NB4 (cell line): ENCODE measurements around the gene LENEP.
"Not testable (repeated sequence)": the region's sequence is repeated elsewhere in the genome, so short reads cannot be mapped to it uniquely, and the experiment has no call there.

ENCODE experiments used
- DNase-seq: peaks from one replicate; pipeline ENCODE4 v3.0.0; 2010; ENCODE audit warnings: low read depth
- H3K4me3 ChIP-seq: one replicate; pipeline ENCODE4 v1.5.1; 2011; ENCODE audit warnings: mild to moderate bottlenecking, low read depth, low read length, moderate library complexity
- MYC ChIP-seq: IDR thresholded peaks from 2 replicates; pipeline ENCODE4 v1.6.1; 2011; ENCODE audit warnings: low read depth, low read length
- POLR2A ChIP-seq: IDR thresholded peaks from 2 replicates; pipeline ENCODE4 v1.6.1; 2011; ENCODE audit warnings: mild to moderate bottlenecking; ENCODE audit not compliant: insufficient read length; ENCODE audit errors: extremely low read depth
- TF ChIP-seq, protein P1 (sequence below): IDR thresholded peaks from one replicate; pipeline ENCODE4 v1.5.1; 2012; ENCODE audit warnings: low read depth, low read length
- TF ChIP-seq, protein P2 (sequence below): IDR thresholded peaks from 2 replicates; pipeline ENCODE4 v1.6.1; 2011; ENCODE audit warnings: low read depth, low read length

The LENEP gene

DNA sequence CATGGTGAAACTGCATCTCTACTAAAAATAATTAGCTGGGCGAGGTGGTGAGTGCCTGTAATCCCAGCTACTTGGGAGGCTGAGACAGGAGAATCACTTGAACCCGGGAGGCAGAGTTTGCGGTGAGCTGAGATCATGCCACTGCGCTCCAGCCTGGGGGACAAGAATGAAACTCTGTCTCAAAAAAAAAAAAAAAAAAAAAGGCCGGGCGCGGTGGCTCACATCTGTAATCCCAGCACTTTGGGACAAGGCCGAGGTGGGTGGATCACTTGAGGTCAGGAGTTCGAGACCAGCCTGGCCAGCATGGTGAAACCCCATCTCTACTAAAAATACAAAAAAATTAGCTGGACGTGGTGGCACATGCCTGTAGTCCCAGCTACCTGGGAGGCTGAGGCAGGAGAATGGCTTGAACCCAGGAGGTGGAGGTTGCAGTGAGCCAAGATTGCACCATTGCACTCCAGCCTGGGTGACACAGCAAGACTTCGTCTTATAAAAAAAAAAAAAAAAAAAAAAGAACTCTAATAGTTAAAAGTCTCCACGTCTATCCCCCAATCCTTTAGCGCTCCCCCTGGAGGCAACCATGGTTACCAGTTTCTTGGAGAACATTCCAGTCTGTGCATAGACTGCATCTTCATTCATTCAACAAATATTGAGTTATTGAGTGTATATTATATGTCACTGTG lies 2.1 kb downstream of the LENEP start:
- peak; percentile 67 for DNase-seq
- H3K4me3 ChIP-seq: not testable (repeated sequence)
- TF ChIP-seq, protein P1, sequence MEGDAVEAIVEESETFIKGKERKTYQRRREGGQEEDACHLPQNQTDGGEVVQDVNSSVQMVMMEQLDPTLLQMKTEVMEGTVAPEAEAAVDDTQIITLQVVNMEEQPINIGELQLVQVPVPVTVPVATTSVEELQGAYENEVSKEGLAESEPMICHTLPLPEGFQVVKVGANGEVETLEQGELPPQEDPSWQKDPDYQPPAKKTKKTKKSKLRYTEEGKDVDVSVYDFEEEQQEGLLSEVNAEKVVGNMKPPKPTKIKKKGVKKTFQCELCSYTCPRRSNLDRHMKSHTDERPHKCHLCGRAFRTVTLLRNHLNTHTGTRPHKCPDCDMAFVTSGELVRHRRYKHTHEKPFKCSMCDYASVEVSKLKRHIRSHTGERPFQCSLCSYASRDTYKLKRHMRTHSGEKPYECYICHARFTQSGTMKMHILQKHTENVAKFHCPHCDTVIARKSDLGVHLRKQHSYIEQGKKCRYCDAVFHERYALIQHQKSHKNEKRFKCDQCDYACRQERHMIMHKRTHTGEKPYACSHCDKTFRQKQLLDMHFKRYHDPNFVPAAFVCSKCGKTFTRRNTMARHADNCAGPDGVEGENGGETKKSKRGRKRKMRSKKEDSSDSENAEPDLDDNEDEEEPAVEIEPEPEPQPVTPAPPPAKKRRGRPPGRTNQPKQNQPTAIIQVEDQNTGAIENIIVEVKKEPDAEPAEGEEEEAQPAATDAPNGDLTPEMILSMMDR: peak; percentile 25

DNA sequence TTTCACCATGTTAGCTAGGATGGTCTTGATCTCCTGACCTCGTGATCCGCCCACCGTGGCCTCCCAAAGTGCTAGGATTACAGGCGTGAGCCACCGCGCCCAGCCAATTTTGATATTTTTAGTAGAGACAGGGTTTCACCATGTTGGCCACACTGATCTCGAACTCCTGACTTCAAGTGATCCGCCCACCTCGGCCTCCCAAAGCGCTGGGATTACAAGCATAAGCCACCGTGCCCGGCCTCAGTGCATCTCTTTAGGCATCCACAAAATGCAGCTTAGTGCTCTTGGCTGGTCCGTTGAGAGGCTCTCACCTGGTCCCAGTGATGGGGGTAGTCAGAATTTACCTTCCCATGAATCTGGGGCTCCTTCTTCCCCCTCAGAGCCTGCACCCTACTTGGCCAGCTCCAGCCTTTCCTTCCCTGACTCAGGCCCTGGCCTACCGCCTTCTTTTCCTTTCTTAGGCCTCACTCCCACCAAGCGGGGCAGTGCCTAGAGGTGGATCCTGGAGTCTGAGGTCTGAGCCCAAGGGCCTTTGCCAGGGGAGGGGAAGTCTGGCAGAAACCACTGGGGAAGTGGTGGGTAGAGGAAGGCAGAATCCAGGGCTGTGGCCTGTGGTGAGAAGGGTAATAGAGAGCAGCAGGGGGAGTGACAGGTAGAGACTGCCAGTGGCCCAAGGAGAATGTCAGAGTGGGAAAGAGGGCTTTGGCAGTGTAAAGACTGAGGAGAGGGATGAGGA lies 3.7 kb downstream of the LENEP start:
- TF ChIP-seq, protein P2, sequence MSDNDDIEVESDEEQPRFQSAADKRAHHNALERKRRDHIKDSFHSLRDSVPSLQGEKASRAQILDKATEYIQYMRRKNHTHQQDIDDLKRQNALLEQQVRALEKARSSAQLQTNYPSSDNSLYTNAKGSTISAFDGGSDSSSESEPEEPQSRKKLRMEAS: no peak
- TF ChIP-seq, protein P1: no peak
- TF ChIP-seq POLR2A (no peak), MYC (no peak)
- H3K4me3 ChIP-seq: no peak overlapping the region
- peak; percentile 69 for DNase-seq

DNA sequence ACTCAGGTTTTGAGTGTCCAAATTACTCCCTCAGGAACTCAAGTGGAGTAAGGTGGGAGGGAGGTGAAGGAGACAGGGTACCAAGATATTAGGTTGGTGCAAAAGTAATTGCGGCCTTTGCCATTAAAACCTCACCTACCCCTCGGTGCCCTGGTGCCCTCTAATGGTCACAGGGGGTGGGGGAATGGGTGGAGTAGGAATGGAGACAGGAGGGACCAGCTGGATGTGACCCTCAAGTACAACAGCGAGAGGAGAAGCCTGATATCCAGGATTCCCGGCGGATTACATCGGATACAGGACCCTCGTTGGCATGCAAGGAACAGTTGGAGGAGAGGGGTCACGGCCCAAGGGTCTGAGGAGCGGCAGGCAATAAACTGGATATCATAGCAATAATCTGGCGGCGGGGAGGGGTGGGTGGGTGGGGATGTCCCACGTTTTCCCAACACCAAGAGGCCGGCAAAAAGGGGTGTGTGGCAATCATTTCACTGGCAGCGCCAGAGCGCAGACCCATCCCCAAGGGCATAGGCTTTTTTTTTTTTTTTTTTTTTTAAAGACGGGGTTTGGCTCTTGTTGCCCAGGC lies 4.9 kb downstream of the LENEP start:
- peak overlapping the region; percentile 50 for H3K4me3 ChIP-seq
- peak; percentile 32 for DNase-seq
- TF ChIP-seq, protein P2: no peak
- TF ChIP-seq, protein P1: peak; percentile 22
- TF ChIP-seq MYC (no peak), POLR2A (no peak)

DNA sequence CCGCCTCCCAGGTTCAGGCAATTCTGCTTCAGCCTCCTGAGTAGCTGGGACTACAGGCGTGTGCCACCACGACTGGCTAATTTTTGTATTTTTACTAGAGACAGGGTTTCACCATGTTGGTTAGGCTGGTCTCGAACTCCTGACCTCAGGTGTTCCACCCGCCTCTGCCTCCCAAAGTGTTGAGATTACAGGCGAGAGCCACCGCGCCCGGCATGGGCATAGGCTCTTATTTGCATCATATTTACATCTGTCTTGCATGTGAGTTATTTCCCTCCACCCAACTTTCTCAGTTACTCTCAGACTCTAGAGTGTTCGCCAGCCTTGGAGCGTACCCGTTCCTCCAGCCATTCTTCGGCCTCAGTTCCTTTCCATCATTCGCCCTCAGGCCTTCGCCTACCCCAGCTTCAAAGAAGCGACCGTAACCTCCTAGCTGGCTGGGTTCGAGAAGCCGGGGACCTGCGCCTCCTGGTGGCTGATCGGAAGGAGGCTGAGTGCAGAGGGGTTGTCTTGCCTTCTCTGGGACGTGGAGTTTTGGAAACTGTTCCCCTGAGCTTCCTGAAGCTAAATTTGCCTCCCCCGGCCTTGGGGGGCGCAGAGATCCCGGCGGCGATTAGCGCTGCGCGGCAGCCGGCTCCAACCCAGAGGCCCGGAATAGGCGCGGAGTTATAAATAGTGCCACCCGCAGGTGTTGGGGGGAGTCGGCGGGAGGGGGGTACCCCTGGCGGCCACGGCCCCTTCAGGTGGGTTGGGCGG lies 5.6 kb downstream of the LENEP start:
- TF ChIP-seq, protein P2: peak; percentile 6; the same call in 1 of the 2 replicates
- TF ChIP-seq MYC (0 out of 2 replicates have a peak, but pooled peaks have one; percentile 36), POLR2A (peak; percentile 36)
- TF ChIP-seq, protein P1: peak; percentile 94
- peak overlapping the region; percentile 50 for H3K4me3 ChIP-seq
- peak; percentile 94 for DNase-seq

DNA sequence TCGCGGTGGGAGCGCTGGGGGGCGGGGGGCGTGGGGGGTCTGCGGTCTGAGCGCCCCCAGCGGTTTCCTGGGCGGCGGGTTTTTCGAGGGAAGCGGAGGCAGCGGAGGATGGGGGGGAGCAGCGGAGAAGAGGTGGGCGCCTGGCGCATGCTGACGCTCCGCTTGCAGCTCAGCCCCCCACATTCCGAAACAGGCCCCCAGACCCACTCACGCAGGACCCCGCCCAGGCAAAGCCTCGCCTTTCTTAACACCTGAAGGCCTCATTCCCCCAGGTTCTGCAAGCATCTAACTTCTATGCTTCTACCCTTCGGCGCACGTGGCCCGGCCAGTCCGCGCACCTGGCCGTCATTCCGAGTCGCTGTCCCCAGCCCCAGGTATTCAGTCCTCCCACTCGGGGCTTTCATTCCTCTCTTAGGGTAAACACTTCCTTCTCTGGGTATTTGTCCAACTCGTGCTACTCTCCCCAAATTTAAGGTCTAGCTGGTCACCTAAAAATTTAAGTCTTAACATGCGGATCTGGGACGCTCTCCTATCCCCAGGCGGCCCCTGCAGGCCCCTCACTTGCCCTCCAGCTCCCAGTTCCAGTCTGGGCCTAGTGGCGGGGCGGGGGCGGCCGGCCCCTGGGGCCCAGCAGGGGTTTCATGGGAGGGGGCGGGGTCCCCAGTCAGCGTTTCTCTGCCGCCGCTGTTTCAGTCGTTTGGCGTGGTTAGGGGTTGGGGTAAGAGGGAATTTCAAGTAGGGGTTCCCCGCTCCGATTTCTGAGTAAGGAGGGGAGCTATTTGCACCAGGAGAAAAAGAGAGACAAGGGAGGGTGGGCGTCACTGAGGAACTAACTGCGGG lies 6.4 kb downstream of the LENEP start:
- H3K4me3 ChIP-seq: peak overlapping the region; percentile 80
- TF ChIP-seq, protein P1: no peak
- TF ChIP-seq, protein P2: peak; percentile 96
- TF ChIP-seq MYC: peak; percentile 96
- peak; percentile 68 for TF ChIP-seq POLR2A
- DNase-seq: peak; percentile 89
